Skin epidermis (tissue), 12 donors: ENCODE results near the gene C6orf62.
"Not testable (repeated sequence)": the region's sequence is repeated elsewhere in the genome, so short reads cannot be mapped to it uniquely, and the experiment has no call there.

Source experiments
- H3K27ac ChIP-seq, 21 experiments: fragments of 200-600 bp; sonication (generic) in 11 of 21; one replicate each; pipeline ENCODE4 v1.5.0; 2020; ENCODE audit warnings: mild to moderate bottlenecking in 3 of 21, inconsistent platforms in 2 of 21, moderate library complexity in 2 of 21
- H3K4me3 ChIP-seq, 7 experiments: fragments of 200-600 bp; sonication (generic) in 2 of 7; one replicate each; pipeline ENCODE4 v1.5.0; 2020; ENCODE audit warnings: inconsistent platforms in 2 of 7, mild to moderate bottlenecking in 2 of 7, moderate library complexity in 1 of 7

The C6orf62 gene

DNA sequence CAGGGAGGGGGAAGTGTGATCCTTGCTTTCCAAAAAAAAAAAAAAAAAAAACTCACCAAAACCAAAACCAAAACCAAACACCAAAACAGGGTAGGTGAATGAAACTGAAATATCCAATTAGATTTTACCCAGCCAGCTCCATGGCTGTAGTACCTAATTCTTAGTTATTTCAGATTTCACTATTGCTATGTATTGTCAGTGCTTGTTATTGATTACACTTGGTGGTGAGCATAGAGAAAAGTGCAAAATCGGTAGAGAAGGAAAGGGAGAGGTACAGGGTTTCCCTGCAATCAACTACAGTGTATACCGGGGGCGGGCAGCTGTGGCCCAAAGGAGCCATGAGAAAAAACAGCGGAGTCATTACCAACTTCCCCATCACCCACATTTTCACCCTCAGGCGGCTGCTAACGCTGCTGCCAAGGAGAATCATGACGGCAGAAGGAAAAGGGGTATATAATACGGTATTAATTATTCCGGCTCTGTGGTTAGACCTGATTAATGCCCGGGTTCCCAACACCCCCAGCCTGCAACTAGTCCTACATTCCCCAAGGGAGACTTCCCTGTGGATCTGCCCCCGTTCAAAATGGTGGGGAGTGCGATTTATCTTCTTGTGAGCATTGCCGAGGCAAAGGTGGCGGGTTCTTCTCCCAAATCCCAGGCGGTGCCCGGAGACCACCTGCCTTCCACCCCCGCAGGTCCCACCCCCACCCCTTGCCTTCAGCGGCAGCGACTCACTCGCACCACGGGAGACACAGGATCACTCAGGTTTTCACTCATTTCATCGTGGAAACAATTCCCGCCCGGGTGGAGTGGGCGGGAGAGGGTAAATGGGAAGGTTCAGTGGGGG is at the start of gene C6orf62:
C6orf62 (minus strand) TSS at position 30 of the 847 bp plus-strand sequence. CDS start 486 bp downstream, outside the sequence.
- Histone ChIP-seq H3K27ac (peak within 1 kb of the TSS; percentile 78 to 100 (median 99)), H3K4me3 (peak within 1 kb of the TSS; percentile 71 to 91 (median 81))

DNA sequence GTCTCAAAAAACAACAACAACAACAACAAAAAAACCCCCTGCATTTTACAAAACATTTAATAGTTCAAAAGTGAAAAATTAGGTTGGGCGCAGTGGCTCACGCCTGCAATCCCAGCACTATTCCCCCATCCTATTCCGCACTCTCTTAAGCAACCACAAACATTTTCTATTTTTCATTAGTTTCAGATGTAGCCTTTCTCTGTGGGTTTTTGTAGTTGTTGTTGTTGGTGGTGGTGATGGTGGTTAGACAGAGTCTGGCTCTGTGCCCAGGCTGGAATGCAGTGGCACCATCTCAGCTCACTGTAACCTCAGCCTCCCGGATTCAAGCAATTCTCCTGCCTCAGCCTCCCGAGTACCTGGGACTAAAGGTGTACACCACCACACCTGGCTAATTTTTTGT is 49.4 kb upstream of the C6orf62 start:
- no peak overlapping the region for H3K4me3 ChIP-seq
- no peak overlapping the region for H3K27ac ChIP-seq

DNA sequence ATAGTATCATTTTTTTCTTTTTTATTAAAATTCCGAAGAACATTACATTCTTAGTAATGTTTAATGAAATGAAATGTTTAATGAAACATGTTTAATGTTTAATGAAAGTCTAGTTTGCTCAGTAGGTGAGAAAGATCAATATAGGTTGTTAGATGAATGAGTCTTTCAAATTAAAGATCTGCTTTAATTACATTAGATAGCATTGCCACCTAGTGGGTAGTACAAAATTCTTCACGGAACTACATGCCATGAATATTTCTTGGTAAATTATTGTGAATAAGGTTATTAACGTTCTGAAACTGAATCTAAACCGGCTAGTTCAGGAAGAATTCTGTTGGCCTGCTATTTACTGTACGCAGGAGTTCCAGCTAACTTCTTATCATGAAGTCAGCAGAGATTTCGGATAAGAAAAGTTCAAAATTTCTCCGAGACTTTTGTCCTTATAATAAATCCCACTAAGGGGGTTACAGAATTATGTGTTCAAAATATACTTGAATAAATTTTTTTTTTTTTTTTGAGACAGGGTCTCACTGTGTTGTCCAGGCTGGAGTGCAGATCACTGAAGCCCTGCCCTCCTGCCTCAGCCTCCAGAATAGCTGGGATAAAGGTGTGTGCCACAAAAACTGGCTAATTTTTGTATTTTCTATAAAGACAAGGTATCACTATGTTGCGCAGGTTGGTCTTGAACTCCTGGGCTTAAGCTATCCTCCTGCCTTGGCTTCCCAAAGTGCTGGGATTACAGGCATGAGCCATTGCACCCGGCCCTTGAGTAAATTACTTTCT is 47.9 kb upstream of the C6orf62 start:
- H3K27ac ChIP-seq: no peak overlapping the region
- H3K4me3 ChIP-seq: no peak overlapping the region

DNA sequence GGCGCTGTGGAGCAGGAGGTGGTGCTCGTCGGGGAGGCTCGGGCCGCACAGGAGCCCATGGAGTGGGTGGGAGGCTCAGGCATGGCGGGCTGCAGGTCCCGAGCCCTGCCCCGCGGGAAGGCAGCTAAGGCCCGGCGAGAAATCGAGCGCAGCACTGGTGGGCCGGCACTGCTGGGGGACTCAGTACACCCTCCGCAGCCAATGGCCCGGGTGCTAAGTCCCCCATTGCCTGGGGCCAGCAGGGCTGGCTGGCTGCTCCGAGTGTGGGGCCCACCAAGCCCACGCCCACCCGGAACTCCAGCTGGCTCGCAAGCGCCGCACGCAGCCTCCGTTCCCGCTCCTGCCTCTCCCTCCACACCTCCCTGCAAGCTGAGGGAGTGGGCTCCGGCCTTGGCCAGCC is 47.0 kb upstream of the C6orf62 start:
- not testable (repeated sequence) for H3K4me3 ChIP-seq, H3K27ac ChIP-seq

DNA sequence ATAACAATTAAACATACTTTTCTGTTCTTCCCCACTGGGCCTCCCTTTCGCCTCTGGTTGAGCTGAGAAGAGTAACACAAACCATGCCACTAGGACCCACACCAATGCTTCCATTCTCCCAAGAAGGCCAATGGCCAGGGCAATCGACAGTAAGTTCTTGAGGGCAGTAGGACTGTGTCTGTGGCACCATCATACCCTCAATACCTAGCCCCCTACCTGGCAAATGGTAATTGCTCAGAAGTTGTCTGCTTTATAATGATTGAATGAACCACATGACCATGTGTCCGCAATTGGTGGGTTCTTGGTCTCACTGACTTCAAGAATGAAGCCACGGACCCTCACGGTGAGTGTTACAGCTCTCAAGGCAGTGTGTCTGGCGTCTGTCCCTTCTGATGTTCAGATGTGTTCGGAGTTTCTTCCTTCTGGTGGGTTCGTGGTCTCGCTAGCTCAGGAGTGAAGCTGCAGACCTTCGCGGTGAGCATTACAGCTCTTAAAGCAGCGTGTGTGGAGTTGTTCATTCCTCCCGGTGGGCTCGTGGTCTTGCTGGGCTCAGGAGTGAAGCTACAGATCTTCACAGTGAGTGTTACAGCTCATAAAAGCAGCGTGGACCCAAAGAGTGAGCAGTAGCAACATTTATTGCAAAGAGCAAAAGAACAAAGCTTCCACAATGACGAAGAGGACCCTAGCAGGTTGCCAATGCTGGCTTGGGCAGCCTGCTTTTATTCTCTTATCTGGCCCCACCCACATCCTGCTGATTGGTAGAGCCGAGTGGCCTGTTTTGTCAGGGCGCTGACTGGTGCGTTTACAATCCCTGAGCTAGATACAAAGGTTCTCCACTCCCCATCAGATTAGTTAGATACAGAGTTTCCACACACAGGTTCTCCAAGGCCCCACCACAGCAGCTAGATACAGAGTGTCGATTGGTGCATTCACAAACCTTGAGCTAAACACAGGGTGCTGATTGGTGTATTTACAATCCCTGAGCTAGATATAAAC is 46.2 kb upstream of the C6orf62 start:
- H3K4me3 ChIP-seq, H3K27ac ChIP-seq: not testable (repeated sequence)

DNA sequence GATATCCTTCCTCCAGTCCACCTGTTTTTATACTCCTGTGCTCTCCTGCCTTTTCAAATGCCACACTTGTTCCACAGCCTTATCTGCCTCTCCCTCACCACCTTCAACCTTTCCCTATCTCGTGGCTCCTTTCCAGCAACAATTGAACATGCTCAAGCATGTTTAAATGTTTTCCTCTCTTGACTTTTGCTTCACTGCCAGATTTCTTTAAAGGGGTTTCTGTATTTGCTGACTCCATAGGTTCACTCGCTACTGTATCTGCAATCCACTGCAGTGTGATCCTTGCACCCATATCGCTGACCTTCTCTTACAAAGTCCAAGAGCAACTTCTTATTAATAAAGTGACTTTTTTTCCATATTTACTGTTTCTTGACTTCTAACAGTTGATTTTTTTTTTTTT is 44.6 kb upstream of the C6orf62 start:
- H3K4me3 ChIP-seq: no peak overlapping the region
- no peak overlapping the region for H3K27ac ChIP-seq

DNA sequence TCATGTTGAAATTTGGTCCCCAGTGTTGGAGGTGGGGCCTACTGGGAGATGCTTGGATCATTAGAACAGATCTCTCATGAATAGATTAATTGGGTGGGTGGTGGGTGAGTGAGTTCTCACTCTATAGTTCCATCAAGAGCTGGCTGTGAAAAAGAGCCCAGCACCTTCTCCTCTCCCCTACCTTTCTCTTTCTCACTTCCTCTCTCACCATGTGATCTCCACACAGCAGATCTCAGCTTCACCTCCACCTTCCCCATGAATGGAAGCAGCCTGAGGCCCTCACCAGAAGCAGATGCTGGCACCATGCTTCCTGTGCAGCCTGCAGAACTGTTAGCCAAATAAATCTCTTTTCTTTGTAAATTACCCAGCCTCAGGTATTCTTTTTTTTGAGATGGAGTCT is 42.9 kb upstream of the C6orf62 start:
- H3K27ac ChIP-seq: no peak overlapping the region
- no peak overlapping the region for H3K4me3 ChIP-seq

DNA sequence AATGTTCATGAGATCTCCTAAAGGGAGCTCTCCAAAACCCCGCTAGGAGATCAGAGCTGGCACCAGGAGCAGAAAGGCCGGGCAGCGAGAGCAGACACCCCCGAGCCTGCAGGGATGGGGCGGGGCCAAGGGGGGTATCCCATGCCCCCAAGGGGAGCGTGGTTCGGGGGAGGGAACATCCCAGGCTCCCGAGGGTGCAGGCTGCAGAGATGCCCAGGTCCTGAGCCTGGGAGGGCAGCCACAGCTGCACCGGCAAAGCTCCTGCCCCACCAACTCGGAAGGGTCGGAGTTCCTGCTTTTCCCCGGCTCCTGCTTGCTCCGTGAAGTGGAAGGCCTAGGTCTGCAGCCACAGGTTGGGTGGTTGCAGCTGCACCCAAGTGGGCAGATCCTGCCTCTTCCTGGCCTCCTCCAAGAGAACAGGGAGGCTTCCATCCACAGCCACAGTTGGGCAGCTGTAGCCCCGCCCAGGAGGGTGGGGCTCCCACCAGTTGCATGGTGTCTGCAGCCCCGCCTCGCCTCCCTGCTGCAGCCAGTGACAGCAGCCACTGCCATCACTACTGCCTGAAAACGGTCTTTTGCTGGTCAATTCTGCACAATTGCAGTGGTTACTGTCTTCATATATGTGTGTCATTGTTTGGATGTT is 42.4 kb upstream of the C6orf62 start:
- Histone ChIP-seq H3K4me3 (no peak overlapping the region), H3K27ac (no peak overlapping the region)

DNA sequence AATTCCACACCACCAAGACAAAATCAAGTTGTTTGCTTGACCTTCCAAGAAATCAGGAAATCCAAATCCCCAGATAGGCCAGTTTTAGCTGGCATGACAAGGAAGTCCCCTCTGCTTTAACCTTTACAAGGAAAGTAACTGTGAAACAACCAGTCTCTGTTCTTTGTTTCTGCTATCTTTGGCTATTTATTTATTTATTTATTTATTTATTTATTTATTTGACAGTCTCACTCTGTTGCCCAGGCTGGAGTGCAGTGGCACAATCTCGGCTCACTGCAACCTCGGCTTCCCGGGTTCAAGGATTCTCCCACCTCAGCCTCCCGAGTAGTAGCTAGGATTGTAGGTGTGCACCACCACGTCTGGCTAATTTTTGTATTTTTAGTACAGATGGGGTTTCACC is 41.3 kb upstream of the C6orf62 start:
- no peak overlapping the region for H3K27ac ChIP-seq
- H3K4me3 ChIP-seq: no peak overlapping the region

DNA sequence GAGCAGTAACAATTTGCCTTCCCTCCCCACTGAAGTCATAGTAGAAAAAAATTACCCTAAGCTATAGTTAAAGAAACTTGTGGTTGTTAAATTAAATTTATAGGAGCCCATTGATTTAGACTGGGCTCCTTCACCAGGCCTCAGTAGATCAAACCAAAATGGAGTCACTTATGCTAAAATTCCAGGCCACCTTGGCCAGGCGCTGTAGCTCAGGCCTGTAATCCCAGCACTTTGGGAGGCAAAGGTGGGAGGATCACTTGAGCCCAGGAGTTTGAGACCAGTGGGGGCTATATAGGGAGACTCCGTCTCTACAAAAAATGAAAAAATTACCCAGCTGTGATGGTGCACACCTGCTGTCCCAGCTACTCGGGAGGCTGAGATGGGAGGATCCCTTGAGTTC is 40.8 kb upstream of the C6orf62 start:
- H3K4me3 ChIP-seq: no peak overlapping the region

DNA sequence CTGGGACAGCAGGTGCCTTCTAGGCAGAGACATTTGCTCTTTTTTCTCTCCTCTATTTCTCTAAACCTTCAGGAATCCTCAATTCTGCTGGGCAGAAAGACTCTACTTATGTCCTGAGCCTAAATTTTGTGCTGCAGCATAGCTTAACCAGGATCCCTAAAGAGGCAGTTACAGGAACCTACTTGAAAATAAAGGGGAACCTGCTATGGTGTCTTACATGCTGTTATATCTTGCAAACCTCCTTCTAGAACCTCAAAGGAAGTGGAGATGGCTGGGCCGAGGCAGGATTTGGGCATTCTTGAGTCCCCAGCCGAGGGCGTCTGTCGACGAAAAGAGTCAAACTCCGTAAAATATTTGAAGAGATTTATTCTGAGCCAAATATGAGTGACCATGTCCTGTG is 38.7 kb upstream of the C6orf62 start:
- H3K4me3 ChIP-seq: no peak overlapping the region
- H3K27ac ChIP-seq: peak overlapping the region in 1 of 21 experiments; percentile 26

More for the DNA sequence above, 40.8 kb upstream of the C6orf62 start:
- no peak overlapping the region for H3K27ac ChIP-seq

DNA sequence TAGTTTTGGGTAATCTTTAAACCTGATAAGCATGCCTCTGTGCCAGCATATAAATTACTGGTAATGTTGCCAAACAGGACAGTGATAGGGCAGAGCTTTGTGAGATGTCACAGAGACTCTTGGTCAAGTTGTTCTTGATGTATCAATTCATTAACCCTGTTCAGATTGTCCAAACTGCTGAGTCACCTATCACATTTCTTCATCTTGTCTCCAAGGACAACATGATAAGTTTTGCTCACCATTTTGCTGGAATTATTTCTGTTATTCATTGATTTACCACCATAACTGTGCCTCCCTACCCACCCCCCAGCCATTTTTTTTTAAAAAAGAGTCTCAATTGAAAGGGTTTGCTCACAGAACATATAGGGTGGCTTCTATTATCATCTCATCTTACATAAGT is 36.3 kb upstream of the C6orf62 start:
- Histone ChIP-seq H3K4me3 (no peak overlapping the region), H3K27ac (no peak overlapping the region)

DNA sequence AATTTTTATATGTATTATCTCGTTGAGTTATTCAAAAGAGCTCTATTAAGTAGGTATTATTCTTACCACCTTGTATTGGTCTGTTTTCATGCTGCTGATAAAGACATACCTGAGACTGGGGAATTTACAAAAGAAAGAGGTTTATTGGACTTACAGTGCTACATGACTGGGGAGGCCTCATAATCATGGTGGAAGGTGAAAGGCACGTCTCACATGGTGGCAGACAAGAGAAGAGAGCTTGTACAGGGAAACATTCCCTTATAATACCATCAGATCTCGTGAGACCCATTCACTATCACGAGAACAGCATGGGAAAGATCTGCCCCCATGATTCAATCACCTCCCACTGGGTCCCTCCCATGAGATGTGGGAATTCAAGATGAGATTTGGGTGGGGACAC is 35.4 kb upstream of the C6orf62 start:
- not testable (repeated sequence) for H3K27ac ChIP-seq, H3K4me3 ChIP-seq

DNA sequence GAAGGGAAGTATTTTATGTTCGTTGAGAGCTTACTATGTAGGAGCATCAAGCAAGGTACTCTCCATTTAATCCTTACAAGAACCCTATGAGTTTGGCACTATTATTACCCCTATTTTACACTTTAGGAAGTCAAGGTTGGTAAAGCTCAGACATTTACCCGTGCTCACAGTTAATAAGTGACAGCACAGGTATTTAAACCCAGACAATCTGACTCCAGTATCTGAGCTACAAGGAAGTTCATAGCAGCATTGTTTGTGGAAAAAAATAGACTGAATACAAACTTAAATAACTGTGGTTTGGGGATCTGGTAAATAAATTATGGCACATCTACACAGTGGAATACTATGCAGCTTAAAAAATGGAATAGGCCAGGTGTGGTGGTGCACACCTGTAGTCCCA is 34.6 kb upstream of the C6orf62 start:
- Histone ChIP-seq H3K27ac (no peak overlapping the region), H3K4me3 (no peak overlapping the region)

DNA sequence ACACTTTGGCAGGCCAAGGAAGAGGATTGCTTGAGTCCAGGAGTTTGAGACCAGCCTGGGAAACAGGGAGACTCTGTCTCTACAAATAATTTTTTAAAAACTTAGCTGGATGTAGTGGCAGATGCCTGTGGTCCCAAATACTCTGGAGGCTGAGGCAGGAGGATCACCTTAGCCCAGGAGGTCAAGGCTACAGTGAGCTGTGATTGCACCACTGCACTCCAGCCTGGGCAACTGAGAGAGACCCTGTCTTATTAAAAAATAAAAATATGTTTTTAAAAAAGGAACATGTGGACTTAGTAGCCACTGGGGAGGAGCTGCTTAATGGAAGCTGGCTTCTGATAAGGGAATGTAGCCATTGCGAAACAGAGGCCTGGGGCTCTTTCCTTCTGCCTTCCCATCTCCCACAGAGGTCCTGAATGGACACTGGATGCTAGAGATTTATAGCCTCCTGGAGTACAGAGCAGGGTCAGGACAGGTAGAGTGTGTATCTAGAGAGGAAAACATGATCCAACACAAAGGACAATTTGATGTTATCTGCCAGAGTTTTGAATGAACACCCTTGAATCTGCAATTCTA is 34.1 kb upstream of the C6orf62 start:
- no peak overlapping the region for H3K4me3 ChIP-seq
- no peak overlapping the region for H3K27ac ChIP-seq

DNA sequence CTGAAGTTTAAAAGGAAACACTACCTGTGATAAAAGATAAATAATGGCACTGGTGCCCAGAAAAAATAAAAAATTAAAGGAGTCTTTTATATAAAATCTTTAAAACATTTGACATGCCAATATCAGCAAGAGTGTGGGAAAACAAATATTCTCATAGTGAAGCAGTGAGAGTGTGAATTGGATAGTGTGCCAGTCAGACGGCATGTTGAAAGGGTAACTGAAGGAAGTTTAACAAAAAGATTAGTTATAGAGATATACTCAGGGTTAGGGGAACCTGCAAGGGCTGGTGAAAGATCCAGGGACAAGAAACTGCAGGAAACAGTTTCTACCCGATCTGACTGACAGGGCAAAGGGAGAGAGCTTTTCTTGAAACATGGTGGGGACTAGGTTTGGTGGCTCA is 33.5 kb upstream of the C6orf62 start:
- Histone ChIP-seq H3K4me3 (no peak overlapping the region), H3K27ac (no peak overlapping the region)

DNA sequence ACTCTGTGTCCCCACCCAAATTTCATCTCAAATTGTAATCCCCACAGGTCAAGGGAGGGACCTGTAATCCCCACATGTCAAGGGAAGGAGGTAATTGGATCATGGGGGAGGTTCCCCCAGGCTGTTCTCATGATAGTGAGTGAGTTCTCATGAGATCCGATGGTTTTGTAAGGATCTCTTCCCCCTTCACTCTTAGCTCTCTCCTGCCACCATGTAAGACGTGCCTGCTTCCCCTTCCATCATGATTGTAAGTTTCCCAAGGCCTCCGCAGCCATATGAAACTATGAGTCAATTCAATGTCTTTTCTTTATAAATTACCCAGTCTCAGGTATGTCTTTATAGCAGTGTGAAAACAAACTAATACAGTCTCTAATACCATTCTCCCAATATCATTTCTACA is 31.9 kb upstream of the C6orf62 start:
- H3K4me3 ChIP-seq, H3K27ac ChIP-seq: not testable (repeated sequence)

DNA sequence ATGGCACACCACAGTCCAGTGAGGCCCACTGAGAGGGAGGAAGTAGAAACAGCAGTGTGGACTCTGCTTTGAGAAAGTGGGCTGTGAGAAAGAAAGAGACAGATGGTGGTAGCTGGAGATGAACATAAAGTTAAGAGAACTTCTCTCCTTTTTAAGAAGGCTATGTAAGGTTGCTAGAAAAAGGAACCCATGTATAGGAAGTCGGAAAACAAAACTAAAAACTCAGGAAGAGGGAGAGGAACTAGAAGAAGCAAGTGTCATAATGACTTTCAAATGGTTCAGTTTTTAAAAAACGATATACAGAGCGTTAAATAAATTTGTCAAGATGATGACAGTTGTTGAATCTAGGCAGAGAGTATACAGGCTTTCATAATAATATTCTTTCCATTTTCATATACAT is 30.3 kb upstream of the C6orf62 start:
- Histone ChIP-seq H3K27ac (peak overlapping the region in 5 of 21 experiments; percentile 3 to 54 (median 34)), H3K4me3 (no peak overlapping the region)

DNA sequence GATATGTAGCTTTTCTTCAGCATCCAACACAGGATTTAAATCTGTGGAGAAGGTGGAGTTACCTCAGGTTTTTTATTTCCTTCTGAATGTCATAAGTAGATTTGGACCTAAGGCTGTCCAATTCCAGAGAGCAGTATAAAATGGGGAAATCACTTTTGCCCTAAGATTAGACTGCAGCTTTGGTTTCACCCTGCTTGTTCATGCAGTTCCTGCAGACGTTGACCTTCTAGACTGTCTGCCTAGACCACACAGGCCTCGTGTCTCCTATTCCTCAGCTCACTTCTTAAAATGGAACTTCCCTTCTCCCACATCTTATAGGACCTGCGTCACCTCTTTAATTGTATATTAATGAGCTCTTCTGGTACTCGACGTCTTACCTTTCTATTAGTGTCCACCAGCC is 26.0 kb upstream of the C6orf62 start:
- no peak overlapping the region for H3K4me3 ChIP-seq
- H3K27ac ChIP-seq: peak overlapping the region in 6 of 21 experiments; percentile 6 to 88 (median 83)
